Aorta (tissue), 5 donors: Measurements from ENCODE around the gene PURA. TPM values are rescaled to one million over a fixed set of nuclear protein-coding genes. Genes with fewer than 3 reads are reported as not detected.

Experiments
- ATAC-seq: fragments of 200-7000 bp; cut with Tn5 transposase; one replicate; pipeline ENCODE4 v1.9.1; 2022; ENCODE audit warnings: moderate library complexity; ENCODE audit not compliant: low FRiP score
- DNase-seq, 2 donors: peaks; one replicate each; pipeline ENCODE4 v3.0.0-alpha.2; 2020
- H3K27ac ChIP-seq, 2 donors: one replicate each; pipeline ENCODE4 v1.5.1; 2013; ENCODE audit warnings: low read length in 2 of 2, mild to moderate bottlenecking in 2 of 2, moderate library complexity in 2 of 2, control low read depth in 1 of 2, inconsistent platforms in 1 of 2, low read depth in 1 of 2
- H3K27me3 ChIP-seq, 2 donors: one replicate each; pipeline ENCODE4 v1.6.1; 2013; ENCODE audit warnings: control low read depth in 1 of 2, low read length in 1 of 2, mild to moderate bottlenecking in 1 of 2, moderate library complexity in 1 of 2; ENCODE audit not compliant: insufficient read depth in 2 of 2, control insufficient read depth in 1 of 2
- H3K36me3 ChIP-seq, 2 donors: one replicate each; pipeline ENCODE4 v1.6.1; 2013; ENCODE audit warnings: control low read depth in 1 of 2, low read length in 1 of 2, mild to moderate bottlenecking in 1 of 2; ENCODE audit not compliant: insufficient read depth in 2 of 2, control insufficient read depth in 1 of 2
- H3K4me1 ChIP-seq, 2 donors: one replicate each; pipeline ENCODE4 v1.6.1; 2013; ENCODE audit warnings: low read length in 2 of 2, control low read depth in 1 of 2, mild to moderate bottlenecking in 1 of 2, moderate library complexity in 1 of 2; ENCODE audit not compliant: insufficient read depth in 2 of 2, control insufficient read depth in 1 of 2
- H3K4me3 ChIP-seq, 2 donors: one replicate each; pipeline ENCODE4 v1.5.1; 2013; ENCODE audit warnings: low read length in 2 of 2, control low read depth in 1 of 2, mild to moderate bottlenecking in 1 of 2
- H3K9me3 ChIP-seq: one replicate; pipeline ENCODE4 v1.6.1; 2013; ENCODE audit warnings: mild to moderate bottlenecking, low read length; ENCODE audit not compliant: control insufficient read depth
- WGBS, 2 donors: extraction: QIAGEN DNeasy Blood & Tissue Kit; methylation state at CpG; one replicate each; pipeline ENCODE4 v1.1.7; 2013; 5-methylcytosine and 5-hydroxymethylcytosine counted together
- intact Hi-C, 2 donors: fragments of 100-400 bp; cut with DNase I; formaldehyde crosslinking; loops; one replicate each; pipeline versions ENCODE4 v1.14.2 to v1.15.0; 2022
- polyA plus RNA-seq, 2 donors: library from polyadenylated mRNA; stranded (reverse); fragments of 200-250 nt; gene quantifications; one replicate each; pipeline ENCODE4 v1.2.3, GENCODE V29; 2013
- total RNA-seq, 2 donors: library from RNA; stranded (reverse); fragmentation: NEBNext Ultra II Directional; extraction: Animal tissue kit (Norgen Biotek cat#: 25700); gene quantifications; one replicate each; pipeline ENCODE4 v1.2.1, GENCODE V29; 2021
- donor health status: healthy with polysubstance abuse.
- donor health status: Bipolar disorder and iron deficiency.
- donor health status: DM: no; HTN: no; CAD: no.
- donor health status: DM: no; HTN: no; CAD: no.
- donor health status: DM: yes; HTN: yes; CAD: no.

Gene PURA
- total and polyA plus RNA-seq, 4 donors = 5.2 to 50.0 (median 30.1) TPM

- H3K9me3 ChIP-seq = no peaks in the 10 kb centered on the region
These were observed 55.5 kb downstream of the PURA start for GRCh38 chr5:140169410-140169809.

GRCh38 chr5:140172483-140172882, 58.6 kb downstream of the PURA start:
- H3K36me3 ChIP-seq = no peaks in the 10 kb centered on the region
- no peak for DNase-seq
- no peaks in the 10 kb centered on the region for H3K4me1 ChIP-seq
- H3K9me3 ChIP-seq = no peaks in the 10 kb centered on the region
- no peak overlapping the region for H3K4me3 ChIP-seq
- no peaks in the 10 kb centered on the region for H3K27me3 ChIP-seq
- 30 to 63% methylated on average over 2 of the region's 2 CpGs for WGBS, 2 donors
- ATAC-seq = no peak
- intact Hi-C loops = no loop called here
- no peak overlapping the region for H3K27ac ChIP-seq

More at GRCh38 chr5:140169410-140169809, 55.5 kb downstream of the PURA start:
- ATAC-seq (no peak), DNase-seq (peak in 1 of 2 donors; percentile 25)
- no peak overlapping the region for H3K27ac ChIP-seq
- peaks cover 2 to 7% of the 10 kb centered on the region in 2 donors for H3K4me1 ChIP-seq
- intact Hi-C loops = no loop called here
- H3K27me3 ChIP-seq = no peaks in the 10 kb centered on the region
- H3K4me3 ChIP-seq = no peak overlapping the region
- WGBS, 2 donors = 94% methylated on average over 1 of the region's 1 CpG
- no peaks in the 10 kb centered on the region for H3K36me3 ChIP-seq

GRCh38 chr5:140174014-140174413, 60.1 kb downstream of the PURA start:
- H3K9me3 ChIP-seq = no peaks in the 10 kb centered on the region
- no peaks in the 10 kb centered on the region for H3K36me3 ChIP-seq
- H3K27me3 ChIP-seq = no peaks in the 10 kb centered on the region
- WGBS, 2 donors = 93 to 97% methylated on average over 2 of the region's 2 CpGs
- no peak overlapping the region for H3K4me3 ChIP-seq
- intact Hi-C loops = no loop called here
- ATAC-seq (no peak), DNase-seq (no peak)
- no peaks in the 10 kb centered on the region for H3K4me1 ChIP-seq
- no peak overlapping the region for H3K27ac ChIP-seq

- peak within 1 kb of the TSS; percentile 17 to 34 for H3K27ac ChIP-seq
- 1 to 2% methylated on average over 52 to 61 of the region's 61 CpGs for WGBS, 2 donors
- ATAC-seq = peak; percentile 97
These were observed 60.8 kb downstream of the PURA start, which contains the start of gene CYSTM1 for GRCh38 chr5:140174465-140175366. TSS of gene CYSTM1 (plus strand) at chr5:140175188. CDS start at chr5:140194466, 19,278 bp downstream.

More at GRCh38 chr5:140174465-140175366, 60.8 kb downstream of the PURA start, which contains the start of gene CYSTM1:
- H3K4me1 ChIP-seq = no peaks in the 10 kb centered on the region
- H3K4me3 ChIP-seq = peak within 1 kb of the TSS; percentile 79 to 80
- peak; percentile 97 to 99 for DNase-seq
- H3K9me3 ChIP-seq = no peaks in the 10 kb centered on the region
- H3K27me3 ChIP-seq = no peaks in the 10 kb centered on the region
- no peaks in the 10 kb centered on the region for H3K36me3 ChIP-seq
- intact Hi-C loops = no loop called here

Other genes with a start within 250 kb of the PURA start
- 1 to 10 TPM in 1 of 2 donors, under 1 TPM in 1; 0.81 to 1.3 TPM for gene NRG2, start 70.8 kb upstream of the PURA start, total RNA-seq
- 1 to 10 TPM in 1 of 2 donors, not detected in 1; 1.2 TPM for gene NRG2, start 70.8 kb upstream of the PURA start, polyA plus RNA-seq
- gene IGIP, start 11.8 kb downstream of the PURA start, total RNA-seq = 10 to 100 TPM; 26.5 to 29.1 TPM
- 10 to 100 TPM; 12.9 to 20.7 TPM for gene IGIP, start 11.8 kb downstream of the PURA start, polyA plus RNA-seq
- 10 to 100 TPM; 44.7 to 56.5 TPM for gene CYSTM1, start 61.1 kb downstream of the PURA start, total RNA-seq
- 100 to 1,000 TPM in 1 of 2 donors, 10 to 100 TPM in 1; 73.1 to 179 TPM for gene CYSTM1, start 61.1 kb downstream of the PURA start, polyA plus RNA-seq
- gene PFDN1, start 189.0 kb downstream of the PURA start, total RNA-seq = 10 to 100 TPM; 31.8 to 43.6 TPM
- 10 to 100 TPM; 74.1 to 89.5 TPM for gene PFDN1, start 189.0 kb downstream of the PURA start, polyA plus RNA-seq
- 10 to 100 TPM; 14.5 to 30.2 TPM for gene HBEGF, start 232.5 kb downstream of the PURA start, total RNA-seq
- 1 to 10 TPM; 2.0 to 2.3 TPM for gene HBEGF, start 232.5 kb downstream of the PURA start, polyA plus RNA-seq
- not detected for gene SLC4A9, start 246.1 kb downstream of the PURA start, total RNA-seq
- not detected for gene SLC4A9, start 246.1 kb downstream of the PURA start, polyA plus RNA-seq